NCI-H2227 (cell line): Measurements from ENCODE around the gene RANBP9.

ENCODE experiments used
- DNase-seq: peaks from one replicate; lab custom pipeline; 2025; ENCODE audit not compliant: unreplicated experiment; lab: John Stamatoyannopoulos, UW

Gene RANBP9

DNA sequence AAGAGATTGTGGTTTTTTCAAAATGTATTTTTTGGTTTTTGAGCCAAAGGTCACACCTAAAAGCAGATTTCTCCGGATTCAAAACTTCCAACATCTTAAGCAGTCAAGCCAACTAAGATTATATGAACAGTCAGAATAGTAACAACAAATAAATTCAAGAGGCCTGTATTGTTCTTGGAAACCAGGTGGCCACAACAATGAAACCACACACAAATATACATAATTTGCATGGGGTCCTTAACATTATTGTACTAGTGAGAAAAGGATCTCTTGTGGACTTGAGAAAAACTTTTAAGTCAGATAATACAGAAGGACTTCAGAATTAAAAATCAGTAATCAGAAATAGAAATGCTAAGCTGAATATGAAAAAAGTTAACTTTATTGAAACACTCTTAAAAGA is 55.9 kb downstream of the RANBP9 start:
- no peak for DNase-seq

DNA sequence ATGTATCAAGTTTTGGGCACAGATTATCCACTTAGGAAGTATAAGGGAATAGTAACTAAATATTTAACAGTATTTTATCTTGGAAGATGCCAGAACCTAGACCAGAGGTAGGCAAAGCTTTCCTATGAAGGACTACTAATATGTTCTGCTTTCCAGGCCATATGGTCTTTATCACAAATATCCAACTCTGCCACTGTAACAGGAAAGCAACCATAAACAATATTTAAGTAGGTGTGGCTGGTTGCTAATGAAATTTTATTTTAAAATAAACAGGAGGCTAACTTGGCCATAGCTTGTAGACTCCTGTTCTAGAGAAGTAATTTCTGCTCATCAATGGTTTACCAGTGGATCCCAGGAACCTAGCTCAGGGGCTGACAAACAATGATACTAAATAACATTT is 57.1 kb downstream of the RANBP9 start:
- no peak for DNase-seq

DNA sequence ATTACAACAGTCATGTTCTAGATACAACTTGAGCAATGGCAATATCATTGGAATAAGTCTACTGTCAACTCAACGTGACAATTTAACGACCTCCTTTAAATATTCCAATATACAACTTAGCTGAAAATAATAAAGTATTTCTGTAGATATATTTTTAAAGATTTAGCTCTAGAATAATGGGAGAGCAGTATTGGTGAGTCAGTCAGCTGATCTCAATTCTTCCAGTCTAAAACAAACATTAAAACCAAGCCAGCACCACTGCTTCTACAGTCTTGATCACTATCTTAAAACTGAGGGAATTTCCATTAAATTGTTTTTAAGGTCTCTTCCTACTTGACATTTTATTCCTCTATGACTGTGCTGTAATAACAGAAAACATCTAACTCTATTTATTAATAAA is 58.3 kb downstream of the RANBP9 start:
- no peak for DNase-seq

DNA sequence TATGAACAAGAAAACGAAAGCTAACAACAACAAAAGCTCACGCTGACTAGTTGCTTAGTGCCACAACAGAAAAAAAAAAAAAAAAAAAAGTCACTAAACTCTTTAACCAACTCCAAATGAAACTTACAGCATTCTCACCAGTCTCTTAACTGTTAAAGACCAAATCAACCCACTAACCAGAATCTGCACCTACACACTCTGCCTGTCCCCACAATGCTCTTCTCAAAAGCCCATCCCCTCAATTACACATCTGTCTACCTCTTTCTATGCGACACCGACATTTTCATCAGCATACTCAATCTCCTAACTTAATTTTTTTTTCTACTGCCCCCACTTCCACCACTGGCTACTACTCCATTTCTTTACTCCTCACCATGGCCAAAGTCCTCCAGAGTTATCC is 62.2 kb downstream of the RANBP9 start:
- no peak for DNase-seq

DNA sequence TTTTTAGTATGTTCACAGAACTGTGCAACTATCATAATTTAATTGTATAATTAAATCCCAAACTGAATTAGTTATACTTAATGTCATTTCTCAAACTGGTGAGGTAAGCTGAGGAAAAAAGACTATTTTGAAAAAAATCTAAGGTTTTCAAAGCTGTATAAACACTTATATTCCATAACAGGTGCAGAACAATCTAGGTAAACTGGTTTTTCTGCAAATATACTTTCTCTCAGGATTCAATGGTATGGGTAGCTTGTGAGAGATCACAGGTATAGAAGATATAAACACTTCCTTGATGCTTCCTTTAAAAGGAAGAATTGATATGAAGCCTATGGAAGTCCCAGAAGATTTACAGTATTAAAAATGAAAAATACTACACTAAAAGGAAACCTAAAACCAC is 62.8 kb downstream of the RANBP9 start:
- DNase-seq = no peak

DNA sequence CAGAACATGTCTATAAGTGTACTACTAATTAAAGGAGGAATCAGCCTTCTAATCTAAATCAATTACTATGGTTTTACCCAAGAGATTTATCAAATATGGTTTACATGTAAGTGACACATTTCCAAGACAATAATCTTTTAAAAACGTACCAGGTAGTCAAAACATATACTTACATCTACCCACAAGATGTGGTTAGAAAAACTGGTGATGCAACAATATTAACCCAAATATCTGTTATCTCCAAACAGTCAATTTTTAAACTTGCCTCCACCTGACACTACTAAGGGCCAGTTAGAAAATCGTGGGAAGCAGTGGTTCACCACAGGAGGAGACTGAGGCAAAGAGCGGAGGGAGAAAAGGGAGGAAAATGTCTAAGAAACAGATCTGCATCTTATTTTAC is 68.5 kb downstream of the RANBP9 start:
- no peak for DNase-seq

DNA sequence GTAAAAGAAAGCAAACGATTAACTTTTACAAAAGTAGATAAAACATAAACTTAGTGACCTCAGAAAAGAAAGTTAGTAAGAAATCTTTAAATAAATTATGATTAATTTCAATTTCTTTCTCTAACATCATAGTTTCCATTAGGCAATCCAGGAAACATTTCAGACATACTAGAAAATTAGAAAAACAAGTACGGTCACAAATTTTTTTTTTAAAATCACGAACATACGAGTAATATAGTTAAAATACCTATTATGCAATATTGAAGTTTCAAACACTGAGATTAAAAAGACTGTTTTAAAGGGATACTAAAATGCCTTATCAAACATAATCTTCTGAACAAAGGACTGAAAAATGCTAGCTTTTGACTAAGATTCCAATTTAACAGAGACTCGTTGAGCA is 70.3 kb downstream of the RANBP9 start:
- no peak for DNase-seq

DNA sequence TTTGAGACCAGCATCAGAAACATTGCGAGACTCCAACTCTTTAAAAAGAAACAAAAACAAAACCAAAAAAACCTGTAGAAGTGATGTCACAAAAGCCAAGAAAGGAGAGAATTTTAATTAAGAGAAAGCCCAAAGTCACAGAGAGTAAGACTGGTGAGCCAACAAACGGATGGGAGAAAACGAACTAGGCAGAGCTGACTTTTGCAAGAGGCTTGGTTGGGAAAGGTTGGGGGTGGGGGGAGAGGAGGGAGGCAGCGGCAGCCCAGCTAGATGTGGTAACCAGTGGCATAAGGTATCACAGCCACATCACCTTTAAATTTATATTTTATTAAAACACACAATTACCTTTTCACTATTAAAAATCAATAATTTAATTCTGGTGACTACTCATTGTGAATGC is 73.0 kb downstream of the RANBP9 start:
- DNase-seq = no peak

DNA sequence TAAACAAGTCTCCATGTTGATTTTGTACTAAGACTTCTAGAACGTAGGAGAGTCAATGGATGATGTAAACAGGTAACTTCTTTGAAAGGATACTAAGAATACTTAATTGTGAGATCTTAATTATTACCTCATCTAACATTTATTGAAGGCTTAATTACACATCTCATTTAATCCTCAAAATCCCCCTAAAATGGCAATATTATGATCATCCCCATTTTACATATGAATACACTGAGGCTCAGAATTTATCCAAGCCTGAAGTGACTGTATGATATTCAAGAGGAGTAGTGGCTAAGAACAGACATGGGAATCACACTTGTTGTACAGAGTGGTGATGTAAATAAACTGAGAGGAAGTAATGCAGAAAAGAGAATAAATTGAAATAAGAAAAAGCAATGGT is 73.6 kb downstream of the RANBP9 start:
- no peak for DNase-seq

DNA sequence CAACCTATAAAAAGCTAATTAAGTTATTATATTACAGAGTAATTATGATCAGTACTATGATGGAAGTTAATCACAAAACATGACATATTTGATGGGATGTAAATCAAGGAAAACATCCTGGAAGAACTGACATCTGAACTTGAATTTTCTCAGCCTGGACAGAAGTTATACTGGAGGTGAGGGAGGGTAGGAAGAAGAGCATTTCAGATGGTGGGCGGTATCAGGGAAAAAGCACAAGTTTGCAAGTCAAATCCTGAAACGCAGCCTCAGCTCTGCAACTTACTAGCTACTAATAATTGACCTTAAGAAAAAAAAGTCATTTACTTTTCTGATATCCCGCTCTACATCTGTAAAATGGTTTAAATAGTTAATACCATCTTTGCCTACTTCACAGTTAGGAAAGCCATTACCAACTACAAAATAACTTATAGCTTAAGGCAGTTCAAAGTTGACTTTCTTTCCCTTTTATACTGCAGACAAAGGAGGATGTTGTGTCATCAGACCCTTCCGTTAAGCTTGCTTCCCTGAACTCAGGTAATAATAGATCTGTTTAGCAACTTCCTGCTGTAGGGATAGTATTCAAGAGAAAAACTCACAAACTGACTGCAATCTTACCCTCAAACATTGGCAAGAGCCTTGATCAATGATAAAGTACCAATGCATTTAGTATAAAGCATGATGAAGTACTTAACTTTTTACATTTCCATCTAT is 75.5 kb downstream of the RANBP9 start:
- no peak for DNase-seq

DNA sequence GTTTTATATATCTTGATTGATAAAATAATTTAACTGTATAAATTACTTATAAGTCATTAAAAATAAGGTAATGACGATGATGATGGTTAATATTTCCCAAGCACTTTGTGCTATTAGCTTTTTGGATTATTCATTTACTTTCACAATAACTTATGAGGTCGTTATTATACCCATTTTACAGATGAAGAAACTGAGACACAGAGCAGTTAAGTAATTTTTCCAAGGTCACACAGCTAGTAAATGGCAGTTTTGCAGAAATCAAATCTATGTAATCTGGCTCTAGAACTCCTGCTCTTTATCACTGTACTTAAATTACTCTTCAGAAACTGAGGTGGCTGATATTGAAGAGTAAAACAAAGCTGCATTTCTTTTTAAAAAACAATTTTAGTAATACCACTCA is 78.3 kb downstream of the RANBP9 start:
- no peak for DNase-seq

DNA sequence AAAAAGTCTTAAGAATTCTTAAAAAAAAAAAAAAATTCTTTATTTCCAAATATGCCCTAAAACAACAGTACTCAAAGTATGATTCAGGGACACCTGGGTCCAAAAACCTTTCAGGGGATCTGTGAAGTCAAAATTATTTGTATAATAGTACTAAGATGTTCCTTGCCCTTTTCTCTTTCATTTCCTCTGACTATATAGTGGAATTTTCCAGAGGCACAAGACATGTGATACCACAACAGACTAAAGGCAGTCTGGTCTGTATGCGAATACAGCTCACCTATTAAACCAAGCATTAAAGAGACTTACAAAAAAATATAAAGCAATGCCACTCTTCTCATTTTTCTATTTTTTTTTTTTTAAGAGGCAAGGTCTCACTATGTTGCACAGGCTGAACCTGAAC is 81.1 kb downstream of the RANBP9 start:
- no peak for DNase-seq

DNA sequence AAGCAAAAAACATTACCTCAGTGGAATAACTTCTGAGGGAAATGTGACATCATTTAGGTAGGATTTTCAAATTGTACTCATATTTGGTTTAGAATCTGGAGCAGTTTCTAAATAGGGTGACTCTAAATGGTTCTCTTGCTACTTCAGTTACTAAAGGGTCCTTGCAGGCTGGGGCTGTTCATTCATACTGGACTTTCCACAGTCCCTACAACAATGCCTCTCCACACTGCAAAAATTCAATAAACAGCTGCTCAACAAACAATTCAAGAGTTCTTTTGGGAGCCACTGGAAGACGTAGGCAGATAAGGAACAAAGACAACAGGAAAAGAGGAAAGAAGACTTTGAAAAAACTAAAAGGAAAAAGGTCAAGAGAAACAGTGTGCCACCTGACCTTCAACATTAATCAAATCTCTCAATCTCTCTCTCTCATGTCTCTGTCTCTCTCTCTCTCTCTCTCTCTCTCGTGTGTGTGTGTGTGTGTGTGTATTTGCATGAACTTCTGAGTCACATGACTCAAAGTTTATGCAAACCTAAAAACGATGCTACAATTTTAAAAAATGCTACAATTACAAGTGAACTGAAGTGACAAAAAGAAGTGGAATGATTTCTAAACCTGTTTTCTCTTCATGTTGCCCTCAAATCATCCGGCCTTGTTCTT is 82.0 kb downstream of the RANBP9 start:
- DNase-seq = no peak

DNA sequence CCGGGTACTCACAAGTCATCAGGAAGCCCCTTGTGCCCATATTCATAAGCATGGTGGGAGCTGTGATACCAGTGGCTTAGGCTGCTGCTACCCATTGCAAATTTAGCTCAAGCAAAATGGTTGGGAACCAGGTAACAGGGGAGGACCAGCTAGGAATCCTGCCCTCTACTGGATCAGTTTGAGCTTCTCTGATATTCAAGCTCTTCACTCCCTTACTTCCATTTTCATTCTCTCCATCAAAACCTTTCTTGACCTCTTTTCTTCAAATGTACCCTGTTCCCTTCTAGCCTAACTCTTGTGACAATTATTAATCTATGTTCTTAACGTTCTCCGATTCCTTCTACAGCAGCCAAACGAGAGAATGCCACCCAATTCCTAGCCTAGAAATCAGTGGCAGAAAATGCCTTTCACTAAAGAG is 86.8 kb downstream of the RANBP9 start:
- DNase-seq = peak; percentile 50

DNA sequence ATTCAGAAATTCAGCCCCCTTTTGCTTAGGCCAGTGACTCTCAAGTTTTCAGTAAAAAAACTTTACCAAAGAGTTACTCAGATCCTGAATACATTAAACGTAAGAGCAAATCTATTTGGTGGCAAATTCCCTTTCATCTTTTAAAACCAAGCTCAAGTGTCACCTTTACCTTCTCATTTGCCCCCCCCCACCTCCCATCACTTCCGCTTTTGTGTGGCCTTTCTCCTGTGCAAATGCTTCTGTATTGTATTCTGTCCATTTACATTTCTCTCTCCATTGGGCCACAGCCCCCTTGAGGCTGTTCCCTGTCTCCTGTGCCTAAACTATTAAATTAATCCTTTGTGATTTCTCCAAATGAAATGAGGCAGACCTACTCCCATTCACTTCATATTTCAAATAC is 94.6 kb downstream of the RANBP9 start:
- no peak for DNase-seq

DNA sequence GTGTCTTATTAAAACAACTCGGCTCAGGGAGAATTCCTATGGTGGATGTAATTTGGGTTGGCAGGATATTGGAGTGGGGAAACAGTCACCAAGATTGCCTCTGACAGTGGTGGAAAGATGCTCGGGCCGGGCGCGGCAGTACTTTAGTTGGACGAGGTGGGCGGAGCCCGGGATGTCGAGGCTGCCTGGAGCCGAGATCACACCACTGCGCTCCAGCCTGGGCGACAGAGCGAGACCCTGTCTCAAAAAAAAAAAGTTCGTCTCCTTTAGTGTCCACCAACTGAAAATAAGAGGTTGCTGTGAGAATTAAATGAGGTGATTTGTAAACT is 95.9 kb downstream of the RANBP9 start:
- DNase-seq = peak; percentile 53

DNA sequence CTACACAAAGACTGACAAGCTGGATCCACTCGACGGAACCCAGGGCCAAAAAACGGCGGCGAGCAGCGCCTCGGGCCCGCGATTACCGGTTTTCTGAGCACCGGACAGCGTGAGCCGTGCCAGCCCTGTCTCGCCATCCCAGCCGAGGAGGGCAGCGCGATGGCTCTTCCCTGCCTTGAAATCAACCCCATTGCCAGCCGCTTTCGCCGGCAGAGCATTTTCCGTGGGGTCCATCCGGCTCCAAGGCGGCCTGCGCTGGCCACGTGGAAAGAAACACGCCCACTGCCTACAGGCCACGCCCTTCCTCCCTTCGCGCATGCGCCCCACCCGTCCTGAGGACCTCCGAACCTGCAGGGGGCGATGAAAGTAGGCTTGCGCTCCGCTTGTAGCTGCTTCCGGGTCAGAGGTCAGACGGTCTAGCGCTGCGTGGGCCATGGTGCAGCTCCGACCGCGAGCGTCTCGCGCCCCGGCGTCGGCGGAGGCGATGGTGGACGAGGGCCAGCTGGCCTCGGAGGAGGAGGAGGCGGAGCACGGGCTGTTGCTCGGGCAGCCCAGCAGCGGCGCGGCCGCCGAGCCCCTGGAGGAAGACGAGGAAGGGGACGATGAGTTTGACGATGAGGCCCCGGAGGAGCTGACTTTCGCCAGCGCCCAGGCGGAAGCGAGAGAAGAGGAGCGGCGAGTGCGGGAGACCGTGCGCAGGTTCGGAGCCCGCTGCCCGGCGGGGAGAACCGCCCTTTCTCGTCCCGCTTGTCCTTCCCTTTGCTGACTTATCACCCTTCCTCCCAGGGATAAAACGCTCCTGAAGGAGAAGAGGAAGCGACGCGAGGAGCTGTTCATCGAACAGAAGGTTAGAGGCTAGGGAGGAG is 96.5 kb downstream of the RANBP9 start, which contains the start of gene NOL7:
Gene NOL7, plus strand, starts transcription at position 410 of the 866 bp plus-strand sequence. Its CDS starts 24 bp downstream, at position 434.
- DNase-seq = peak; percentile 99

DNA sequence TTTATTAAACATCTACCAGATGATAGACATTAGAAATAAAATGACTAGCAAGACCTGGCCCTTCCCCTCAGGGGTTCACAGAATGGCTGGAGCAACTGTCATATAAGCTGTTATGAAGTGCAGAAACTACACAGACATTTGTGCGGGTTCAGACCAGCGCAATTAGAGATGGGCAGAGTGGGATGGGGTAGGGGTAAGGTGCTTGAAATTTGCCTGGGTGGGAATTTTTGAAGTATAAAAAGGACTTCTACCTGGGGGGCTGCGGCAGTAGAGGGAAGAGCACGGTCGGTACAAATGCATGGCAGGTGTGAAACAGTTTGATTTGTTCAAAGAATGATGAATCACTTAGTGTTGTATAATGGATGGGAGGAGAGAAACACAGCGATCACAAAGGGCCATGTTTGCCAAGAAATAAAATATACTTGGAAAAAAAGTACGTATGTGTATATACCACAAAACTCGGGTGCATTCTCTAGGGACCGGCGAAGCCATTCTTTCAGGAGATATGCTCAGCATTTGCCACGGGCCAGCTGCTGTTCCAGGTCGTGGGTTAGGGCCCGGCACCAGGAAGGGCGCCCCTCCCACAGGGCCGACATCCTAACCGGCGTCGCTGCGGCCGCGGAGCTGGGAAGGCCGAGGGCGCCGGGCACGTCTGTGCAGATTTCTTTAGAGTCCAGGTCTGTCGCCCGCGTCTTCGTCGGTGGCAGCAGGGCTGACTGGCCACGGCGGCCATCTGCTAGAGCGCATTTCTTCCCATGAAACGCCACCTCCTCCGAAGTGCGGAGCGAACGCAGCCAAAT is 97.3 kb downstream of the RANBP9 start:
- peak; percentile 76 for DNase-seq

DNA sequence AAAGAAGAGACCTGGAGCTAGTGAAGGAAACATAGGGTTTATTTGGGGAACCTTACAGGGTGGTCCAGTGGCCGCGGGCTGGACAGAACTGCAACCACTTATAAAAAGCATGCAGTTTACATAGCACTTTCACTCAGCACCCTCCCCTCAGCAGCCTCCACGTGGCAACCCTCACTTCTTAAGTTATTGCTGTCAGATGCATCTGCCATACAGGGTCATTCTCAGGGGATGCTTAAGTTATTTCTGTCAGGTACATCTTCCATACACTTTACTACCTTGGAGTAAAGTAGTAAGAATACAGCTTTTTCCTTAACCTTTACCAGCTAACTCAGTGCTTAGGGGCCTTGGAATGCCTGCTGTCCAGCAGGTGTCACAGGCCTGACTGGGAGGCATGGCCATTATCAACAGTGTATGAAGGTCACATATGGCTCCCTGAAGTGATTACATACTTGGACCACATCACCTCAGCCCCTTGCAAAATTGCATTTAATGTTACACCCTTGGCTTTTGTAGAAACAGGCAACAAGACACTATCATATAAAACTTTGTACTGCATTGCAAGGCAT is 98.5 kb downstream of the RANBP9 start:
- DNase-seq = no peak

DNA sequence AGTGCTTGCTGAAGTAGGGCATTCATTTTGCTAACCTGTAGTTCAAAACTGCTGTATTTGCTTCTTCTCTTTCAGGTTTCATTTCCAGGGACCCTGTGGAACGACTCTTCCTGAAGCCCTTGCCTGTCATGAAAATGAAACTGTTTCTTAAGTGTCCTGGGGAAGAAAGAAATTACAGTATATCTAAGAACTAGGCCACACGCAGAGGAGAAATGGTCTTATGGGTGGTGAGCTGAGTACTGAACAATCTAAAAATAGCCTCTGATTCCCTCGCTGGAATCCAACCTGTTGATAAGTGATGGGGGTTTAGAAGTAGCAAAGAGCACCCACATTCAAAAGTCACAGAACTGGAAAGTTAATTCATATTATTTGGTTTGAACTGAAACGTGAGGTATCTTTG is 99.9 kb downstream of the RANBP9 start:
- no peak for DNase-seq

DNA sequence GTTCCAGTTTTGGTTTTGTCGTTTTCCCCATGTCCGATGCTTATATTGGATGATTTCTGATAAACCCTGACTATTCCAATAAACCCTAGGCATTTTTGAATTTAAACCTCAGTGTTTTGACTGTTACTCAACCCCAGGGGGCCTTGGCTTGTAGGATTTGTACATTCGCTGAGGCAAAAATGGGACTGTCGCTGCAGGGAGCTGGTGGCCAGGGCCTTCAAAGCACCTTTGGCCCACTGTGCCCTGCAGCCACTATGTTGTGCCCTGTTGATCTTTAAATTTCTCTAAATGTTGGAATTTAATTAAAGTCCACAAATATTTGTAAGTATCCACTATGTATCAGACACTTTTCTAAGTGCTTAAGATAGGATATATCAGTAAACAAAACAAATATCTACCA is 106.0 kb downstream of the RANBP9 start:
- no peak for DNase-seq
